Calu3 (cell line): ENCODE data around the gene DCDC2. TPM values are rescaled to one million over a fixed set of nuclear protein-coding genes. Genes with fewer than 3 reads are reported as not detected.
A peak's percentile ranks its signal among the peaks of the same experiment; 100 is the strongest.

Experiments
- BruUV-seq: library from RNA; stranded (reverse); fragments of 400-500 nt; replicated peaks from 2 replicates; lab custom pipeline; 2021; lab: Mats Ljungman, UMichigan
- CTCF ChIA-PET: fragments of 300-600 bp; sonication (Branson Sonifier 250); formaldehyde crosslinking; loops from one replicate; lab custom pipeline; 2022; ENCODE audit warnings: antibody characterized with exemption; lab: Charles Lee
- DNase-seq: peaks from one replicate; pipeline ENCODE4 v3.0.0; 2022
- H3K27ac Mint-ChIP-seq: one replicate; pipeline ENCODE4 v1.8.0; 2022; ENCODE audit warnings: mixed read lengths; ENCODE audit not compliant: unreplicated experiment
- H3K27me3 Mint-ChIP-seq: one replicate; pipeline ENCODE4 v1.8.0; 2022; ENCODE audit warnings: mixed read lengths; ENCODE audit not compliant: unreplicated experiment
- H3K36me3 Mint-ChIP-seq: one replicate; pipeline ENCODE4 v1.8.0; 2022; ENCODE audit warnings: mild to moderate bottlenecking, moderate library complexity, mixed read lengths; ENCODE audit not compliant: insufficient read depth, unreplicated experiment
- H3K4me1 Mint-ChIP-seq: one replicate; pipeline ENCODE4 v1.8.0; 2022; ENCODE audit warnings: mild to moderate bottlenecking, low read depth, mixed read lengths; ENCODE audit not compliant: unreplicated experiment
- H3K4me3 Mint-ChIP-seq: one replicate; pipeline ENCODE4 v1.8.0; 2022; ENCODE audit warnings: mild to moderate bottlenecking, low read depth, moderate library complexity, mixed read lengths; ENCODE audit not compliant: unreplicated experiment
- H3K9me3 Mint-ChIP-seq: one replicate; pipeline ENCODE4 v1.8.0; 2022; ENCODE audit warnings: low read depth, mixed read lengths; ENCODE audit not compliant: unreplicated experiment
- CTCF ChIP-seq: fragments of 200-600 bp; IDR thresholded peaks from one replicate; pipeline ENCODE4 v1.8.0; 2022; ENCODE audit warnings: antibody characterized with exemption; ENCODE audit not compliant: unreplicated experiment
- intact Hi-C: fragments of 100-400 bp; cut with micrococcal nuclease; formaldehyde crosslinking; loops from one replicate; pipeline ENCODE4 v1.10.0; 2022; ENCODE audit not compliant: unreplicated experiment
- total RNA-seq: library from RNA; stranded (reverse); gene quantifications from 2 replicates; pipeline ENCODE4 v1.2.3, GENCODE V29; 2022

The DCDC2 gene
- total RNA-seq, 1 experiment from 2014 or later = 91.8 TPM

- Mint-ChIP-seq H3K27me3 (no peaks in the 10 kb centered on the region), H3K36me3 (peaks cover 18% of the 10 kb centered on the region), H3K27ac (no peak overlapping the region), H3K9me3 (no peaks in the 10 kb centered on the region), H3K4me3 (no peak overlapping the region), H3K4me1 (peaks cover 55% of the 10 kb centered on the region)
- CTCF ChIA-PET = interaction anchor here (0.6 to 1.6 kb wide), 8 partner anchors 8 to 253 kb away, joined by 3 to 7 read pairs (median 4); partner anchors contain the start of gene DCDC2
- intact Hi-C loops = no loop called here
- peak; percentile 49 for DNase-seq
- BruUV-seq = no TSS peak
- TF ChIP-seq CTCF = no peak
Measured at GRCh38 chr6:24332317-24332716, 25.5 kb downstream of the DCDC2 start.

- no TSS peak for BruUV-seq
- DNase-seq = peak; percentile 34
- H3K4me1 Mint-ChIP-seq = peaks cover 65% of the 10 kb centered on the region
- H3K4me3 Mint-ChIP-seq = no peak overlapping the region
- H3K27ac Mint-ChIP-seq = peak overlapping the region; percentile 20
- TF ChIP-seq CTCF = no peak
- intact Hi-C loops = no loop called here
- CTCF ChIA-PET = interaction anchor here (1.0 to 2.2 kb wide), 2 partner anchors 11 to 26 kb away, joined by 3 to 5 read pairs; no protein-coding TSS in a partner anchor
- no peaks in the 10 kb centered on the region for H3K9me3 Mint-ChIP-seq
- no peaks in the 10 kb centered on the region for H3K27me3 Mint-ChIP-seq
- peaks cover 5% of the 10 kb centered on the region for H3K36me3 Mint-ChIP-seq
Measured at GRCh38 chr6:24330137-24330732, 27.6 kb downstream of the DCDC2 start.

GRCh38 chr6:24329451-24329850 lies 28.4 kb downstream of the DCDC2 start:
- H3K4me3 Mint-ChIP-seq = no peak overlapping the region

GRCh38 chr6:24329022-24329421 lies 28.8 kb downstream of the DCDC2 start:
- Mint-ChIP-seq H3K4me1 (peaks cover 67% of the 10 kb centered on the region), H3K36me3 (peaks cover 5% of the 10 kb centered on the region), H3K9me3 (no peaks in the 10 kb centered on the region), H3K27me3 (no peaks in the 10 kb centered on the region), H3K4me3 (no peak overlapping the region), H3K27ac (no peak overlapping the region)
- BruUV-seq = no TSS peak
- no peak for DNase-seq
- intact Hi-C loops = no loop called here
- CTCF ChIA-PET = interaction anchor here (2.2 kb wide), 1 partner anchor 27 kb away, joined by 5 read pairs; no protein-coding TSS in a partner anchor
- TF ChIP-seq CTCF = no peak

More at GRCh38 chr6:24329451-24329850, 28.4 kb downstream of the DCDC2 start:
- BruUV-seq = no TSS peak
- Mint-ChIP-seq H3K27me3 (no peaks in the 10 kb centered on the region), H3K4me1 (peaks cover 66% of the 10 kb centered on the region), H3K36me3 (peaks cover 5% of the 10 kb centered on the region), H3K9me3 (no peaks in the 10 kb centered on the region), H3K27ac (no peak overlapping the region)
- DNase-seq = no peak
- intact Hi-C loops = no loop called here
- CTCF ChIA-PET = interaction anchor here (2.2 kb wide), 1 partner anchor 27 kb away, joined by 5 read pairs; no protein-coding TSS in a partner anchor
- no peak for TF ChIP-seq CTCF
